Measurements from ENCODE around the gene CD164.
"Not testable (repeated sequence)": the region's sequence is repeated elsewhere in the genome, so short reads cannot be mapped to it uniquely, and the experiment has no call there.

The CD164 gene

GRCh38 chr6:109340811-109341210 is 41.5 kb downstream of the CD164 start:
- no peak for DNase-seq

- DNase-seq, result no peak
Measured at GRCh38 chr6:109339906-109340678, 42.2 kb downstream of the CD164 start.

GRCh38 chr6:109336221-109336961 is 45.9 kb downstream of the CD164 start:
- DNase-seq, result no peak

- DNase-seq, result not testable (repeated sequence)
Measured at GRCh38 chr6:109333870-109334269, 48.4 kb downstream of the CD164 start.

- DNase-seq, result no peak
Measured at GRCh38 chr6:109332748-109333147, 49.5 kb downstream of the CD164 start.

DNA sequence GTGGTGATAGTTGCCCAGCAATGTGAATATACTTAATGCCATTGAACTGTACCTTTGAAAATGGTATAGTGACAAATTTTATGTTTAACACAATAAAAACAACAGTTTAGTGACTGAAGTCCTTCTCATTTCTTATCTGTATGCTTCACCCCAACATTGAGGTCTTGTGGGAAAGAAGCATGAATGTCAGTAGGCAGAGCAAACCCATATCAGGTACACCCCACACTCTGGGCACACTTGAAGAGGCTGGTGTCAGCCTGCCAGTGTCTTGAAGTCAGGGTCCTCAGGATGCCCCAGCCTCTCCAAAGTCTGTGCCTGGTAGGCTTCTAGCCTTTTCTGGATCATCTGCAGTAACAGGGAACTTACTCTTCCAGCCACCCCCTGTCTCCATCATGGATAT is 51.2 kb downstream of the CD164 start:
- DNase-seq, result no peak

DNA sequence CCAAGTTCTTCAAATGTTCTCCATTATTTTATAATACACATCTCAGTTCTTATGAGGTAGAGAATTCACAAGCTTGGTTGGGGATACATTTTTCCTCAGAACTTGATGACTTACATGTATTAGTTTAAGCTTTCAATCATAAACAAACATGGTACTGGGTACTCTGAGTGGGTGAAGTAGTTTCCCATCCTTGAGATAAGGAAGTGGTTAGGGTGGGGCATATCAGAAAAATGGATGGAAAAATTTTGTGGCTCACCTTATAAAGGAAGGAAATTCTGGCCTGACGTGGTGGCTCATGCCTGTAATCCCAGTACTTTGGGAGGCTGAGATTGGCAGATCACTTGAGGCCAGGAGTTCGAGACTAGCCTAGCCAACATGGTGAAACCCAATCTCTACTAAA is 52.0 kb downstream of the CD164 start:
- DNase-seq, result no peak

GRCh38 chr6:109328629-109329028 is 53.6 kb downstream of the CD164 start:
- no peak for DNase-seq

DNA sequence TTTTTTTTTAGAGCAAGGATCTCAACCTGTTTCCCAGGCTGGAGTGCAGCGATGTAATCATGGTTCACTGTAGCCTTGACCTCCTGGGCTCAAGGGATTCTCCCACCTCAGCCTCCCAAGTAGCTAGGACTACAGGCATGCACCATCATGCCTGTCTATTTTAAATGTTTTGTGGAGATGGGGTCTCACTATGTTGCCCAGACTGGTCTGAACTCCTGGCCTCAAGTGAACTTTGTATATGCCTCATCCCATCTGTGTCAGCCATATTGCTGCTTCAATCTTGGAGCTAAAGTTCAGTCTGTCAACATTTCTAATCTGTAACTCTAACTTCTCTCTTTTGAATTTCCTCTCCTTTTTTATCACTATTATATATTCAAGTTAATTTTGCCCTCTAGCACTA is 54.3 kb downstream of the CD164 start:
- no peak for DNase-seq

DNA sequence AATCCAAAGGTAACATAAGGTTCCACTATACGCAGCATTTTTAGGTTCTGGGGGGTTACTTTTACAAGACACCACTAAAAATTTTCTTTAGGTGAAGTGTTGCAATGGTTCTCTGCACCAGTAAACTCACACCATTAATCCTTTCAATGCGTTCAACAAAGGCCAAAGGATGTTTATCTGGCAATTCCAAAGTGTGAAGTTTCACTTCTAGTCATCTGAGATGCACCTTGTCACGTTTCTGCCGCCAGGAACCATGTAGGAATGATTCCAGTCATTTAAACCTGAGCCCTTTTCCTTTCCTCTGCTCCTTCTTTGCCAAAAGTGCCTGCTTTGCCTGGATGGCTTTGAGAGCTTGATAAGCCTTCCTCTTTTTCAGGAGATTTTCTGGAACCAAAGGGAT is 54.8 kb downstream of the CD164 start:
- DNase-seq, result no peak

- no peak for DNase-seq
Measured at GRCh38 chr6:109326351-109326750, 55.9 kb downstream of the CD164 start.

DNA sequence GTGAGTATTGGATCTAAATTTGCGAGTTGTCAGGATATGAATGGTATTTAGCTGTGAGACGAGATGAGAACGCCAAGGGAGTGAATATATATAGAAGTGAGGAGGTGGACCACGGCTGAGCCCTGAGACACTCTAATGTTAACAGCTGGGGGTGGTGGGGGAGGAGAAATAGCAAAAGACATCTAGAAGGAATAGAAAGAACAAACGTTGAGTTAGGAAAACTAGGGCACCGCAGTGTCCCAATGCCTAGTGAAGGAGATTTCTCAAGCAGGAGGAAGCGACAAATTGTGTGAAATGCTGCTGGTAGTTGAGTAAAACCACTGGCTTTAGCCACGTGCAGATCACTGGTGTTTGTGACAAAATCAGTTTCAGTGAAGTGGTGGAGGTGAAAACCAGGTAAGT is 56.9 kb downstream of the CD164 start:
- no peak for DNase-seq

DNA sequence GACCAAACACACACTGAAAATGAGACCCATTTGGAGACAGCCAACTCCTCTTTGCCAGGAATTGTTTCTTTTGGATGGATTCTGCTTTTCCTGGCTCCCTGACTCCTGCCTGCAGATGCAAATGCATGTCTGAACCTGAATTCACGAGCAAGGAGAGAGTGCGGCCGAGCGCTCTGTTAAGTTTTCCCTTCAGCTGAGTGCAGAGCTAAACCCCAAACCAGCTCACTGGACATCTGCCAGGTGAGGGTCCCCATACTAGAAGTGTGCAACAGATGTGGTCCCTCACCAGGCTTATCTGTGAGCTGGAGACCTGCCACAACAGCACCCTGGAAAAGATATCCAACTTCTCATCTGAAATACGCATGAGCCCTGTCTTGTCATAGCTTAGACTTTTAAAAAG is 59.0 kb downstream of the CD164 start:
- no peak for DNase-seq

DNA sequence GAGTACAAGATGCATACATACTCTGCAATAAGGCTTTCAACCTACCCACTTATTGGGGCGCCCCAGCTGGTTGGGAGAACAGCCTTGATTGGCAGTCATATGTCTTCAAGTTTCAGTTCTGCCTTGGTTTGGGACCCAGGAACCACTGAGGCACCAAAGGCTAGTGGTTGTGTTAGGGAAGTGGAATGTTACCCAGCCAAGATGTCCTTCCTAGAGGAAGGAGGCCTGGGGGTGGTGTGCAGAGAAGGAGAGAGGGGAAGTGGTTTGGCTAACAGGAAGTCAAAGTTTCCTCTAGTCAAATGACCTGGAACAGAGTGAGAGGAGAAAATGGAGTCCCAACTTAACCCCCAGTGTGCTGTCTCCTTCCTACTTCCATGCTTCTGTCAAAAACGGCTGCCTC is 59.4 kb downstream of the CD164 start:
- DNase-seq, result no peak

GRCh38 chr6:109321752-109322151 is 60.5 kb downstream of the CD164 start:
- peak; percentile 32 for DNase-seq

DNA sequence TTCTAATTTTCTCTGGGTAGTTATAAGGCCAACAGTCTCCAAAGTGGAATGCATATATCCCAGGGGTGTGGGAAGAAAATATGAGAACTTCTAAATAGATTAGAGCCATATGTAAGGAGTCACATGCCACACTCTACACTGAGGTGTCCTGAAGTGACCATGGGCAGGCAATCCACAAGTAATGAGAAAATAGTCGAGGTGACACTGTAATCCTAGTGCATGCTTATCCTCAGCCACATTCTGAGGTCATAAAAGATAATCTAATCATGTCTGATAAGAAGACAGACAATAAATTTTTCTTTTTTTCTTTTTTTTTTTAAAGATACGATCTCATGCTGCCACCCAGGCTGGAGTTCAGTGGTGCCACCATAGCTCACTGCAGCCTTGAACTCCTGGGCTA is 62.2 kb downstream of the CD164 start:
- no peak for DNase-seq

GRCh38 chr6:109318328-109318876 is 63.9 kb downstream of the CD164 start:
- peak; percentile 78 for DNase-seq

DNA sequence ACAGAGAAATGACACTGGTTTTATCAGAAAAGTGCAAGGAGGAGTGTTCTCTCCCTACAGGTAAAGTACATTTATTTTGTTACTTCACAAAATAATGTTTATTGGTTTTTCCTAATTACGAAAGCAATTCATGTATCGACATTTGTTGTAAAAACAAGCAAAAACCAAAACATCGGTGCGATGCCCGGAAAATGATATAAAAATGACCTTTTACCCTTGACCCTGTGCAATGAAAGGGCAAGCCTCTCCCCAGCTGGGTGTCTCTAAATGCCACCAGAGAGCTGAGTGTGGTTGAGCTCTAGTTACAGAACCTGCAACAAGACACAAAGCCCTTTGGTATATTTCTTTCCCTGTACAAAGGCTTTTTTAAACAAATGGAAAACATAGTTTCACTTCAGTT is 65.4 kb downstream of the CD164 start:
- no peak for DNase-seq

Data from NCI-H2107 (cell line).